ENCODE results near the gene VPS18.

The VPS18 gene

DNA sequence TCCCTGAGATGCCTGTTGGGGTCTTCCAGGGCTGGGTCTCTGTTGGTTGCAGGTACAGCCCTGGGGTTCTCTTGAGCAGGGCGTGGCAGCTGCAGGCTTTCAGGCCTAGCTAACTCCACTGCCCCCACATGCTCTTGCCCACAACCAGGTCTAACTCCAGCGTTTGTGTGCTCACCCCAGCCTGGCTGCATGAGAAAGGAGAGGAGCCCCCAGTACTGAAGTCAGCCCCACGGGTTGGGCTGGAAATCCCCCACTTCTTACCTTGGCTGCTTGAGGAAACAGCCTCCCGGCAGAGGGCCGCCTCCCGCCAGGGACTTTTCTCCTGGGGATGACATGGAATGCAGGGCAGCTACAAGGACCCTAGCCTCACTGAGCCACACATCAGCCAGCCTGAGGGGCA lies 18.2 kb downstream of the VPS18 start:
- Histone ChIP-seq H4K20me1 (ENCODE audit: low read depth, low read length) (no peaks in the 10 kb centered on the region), H3K9me2 (replicated peaks; ENCODE audit: insufficient read depth, low read length) (no peaks in the 10 kb centered on the region), H3K79me2 (ENCODE audit: insufficient read depth, low read length) (no peaks in the 10 kb centered on the region), H3K27ac (ENCODE audit: low read depth, low read length) (no peak overlapping the region), H3K4me2 (ENCODE audit: low read depth, low read length, poor library complexity, severe bottlenecking) (no peak overlapping the region), H3K4me3 (ENCODE audit: insufficient read depth, low read length, poor library complexity, severe bottlenecking) (no peak overlapping the region), H2AFZ (ENCODE audit: low read depth, low read length, severe bottlenecking) (no peak overlapping the region), H3K9me3 (ENCODE audit: insufficient read depth, low read length) (no peaks in the 10 kb centered on the region), H3F3A (ENCODE audit: insufficient read depth) (no peaks in the 10 kb centered on the region), H3K27me3 (ENCODE audit: low read length) (no peaks in the 10 kb centered on the region), H3K36me3 (ENCODE audit: low read length) (no peaks in the 10 kb centered on the region), H3K9ac (ENCODE audit: low read length) (no peak overlapping the region)
- TF ChIP-seq, protein P1, sequence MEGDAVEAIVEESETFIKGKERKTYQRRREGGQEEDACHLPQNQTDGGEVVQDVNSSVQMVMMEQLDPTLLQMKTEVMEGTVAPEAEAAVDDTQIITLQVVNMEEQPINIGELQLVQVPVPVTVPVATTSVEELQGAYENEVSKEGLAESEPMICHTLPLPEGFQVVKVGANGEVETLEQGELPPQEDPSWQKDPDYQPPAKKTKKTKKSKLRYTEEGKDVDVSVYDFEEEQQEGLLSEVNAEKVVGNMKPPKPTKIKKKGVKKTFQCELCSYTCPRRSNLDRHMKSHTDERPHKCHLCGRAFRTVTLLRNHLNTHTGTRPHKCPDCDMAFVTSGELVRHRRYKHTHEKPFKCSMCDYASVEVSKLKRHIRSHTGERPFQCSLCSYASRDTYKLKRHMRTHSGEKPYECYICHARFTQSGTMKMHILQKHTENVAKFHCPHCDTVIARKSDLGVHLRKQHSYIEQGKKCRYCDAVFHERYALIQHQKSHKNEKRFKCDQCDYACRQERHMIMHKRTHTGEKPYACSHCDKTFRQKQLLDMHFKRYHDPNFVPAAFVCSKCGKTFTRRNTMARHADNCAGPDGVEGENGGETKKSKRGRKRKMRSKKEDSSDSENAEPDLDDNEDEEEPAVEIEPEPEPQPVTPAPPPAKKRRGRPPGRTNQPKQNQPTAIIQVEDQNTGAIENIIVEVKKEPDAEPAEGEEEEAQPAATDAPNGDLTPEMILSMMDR (IDR thresholded peaks at IDR 0.05; ENCODE audit: insufficient read depth, low read length, poor library complexity, severe bottlenecking) = no peak

GRCh38 chr15:40914013-40914412 lies 19.8 kb downstream of the VPS18 start:
- H3K27ac ChIP-seq (ENCODE audit: low read depth, low read length) = no peak overlapping the region
- TF ChIP-seq EZH2phosphoT487 (conservative IDR thresholded peaks at IDR 0.05; ENCODE audit: low read length) = no peak
- TF ChIP-seq, protein P1 (IDR thresholded peaks at IDR 0.05; ENCODE audit: insufficient read depth, low read length, poor library complexity, severe bottlenecking) = no peak
- no peaks in the 10 kb centered on the region for H3K79me2 ChIP-seq (ENCODE audit: insufficient read depth, low read length)
- H3K36me3 ChIP-seq (ENCODE audit: low read length) = no peaks in the 10 kb centered on the region
- no peaks in the 10 kb centered on the region for H3K9me3 ChIP-seq (ENCODE audit: insufficient read depth, low read length)
- no peak overlapping the region for H3K4me3 ChIP-seq (ENCODE audit: insufficient read depth, low read length, poor library complexity, severe bottlenecking)
- H3F3A ChIP-seq (ENCODE audit: insufficient read depth) = no peaks in the 10 kb centered on the region
- H2AFZ ChIP-seq (ENCODE audit: low read depth, low read length, severe bottlenecking) = no peak overlapping the region
- no peaks in the 10 kb centered on the region for H3K27me3 ChIP-seq (ENCODE audit: low read length)
- H3K4me2 ChIP-seq (ENCODE audit: low read depth, low read length, poor library complexity, severe bottlenecking) = no peak overlapping the region
- no peaks in the 10 kb centered on the region for H4K20me1 ChIP-seq (ENCODE audit: low read depth, low read length)
- H3K9me2 ChIP-seq (replicated peaks; ENCODE audit: insufficient read depth, low read length) = no peaks in the 10 kb centered on the region
- no peak overlapping the region for H3K9ac ChIP-seq (ENCODE audit: low read length)

DNA sequence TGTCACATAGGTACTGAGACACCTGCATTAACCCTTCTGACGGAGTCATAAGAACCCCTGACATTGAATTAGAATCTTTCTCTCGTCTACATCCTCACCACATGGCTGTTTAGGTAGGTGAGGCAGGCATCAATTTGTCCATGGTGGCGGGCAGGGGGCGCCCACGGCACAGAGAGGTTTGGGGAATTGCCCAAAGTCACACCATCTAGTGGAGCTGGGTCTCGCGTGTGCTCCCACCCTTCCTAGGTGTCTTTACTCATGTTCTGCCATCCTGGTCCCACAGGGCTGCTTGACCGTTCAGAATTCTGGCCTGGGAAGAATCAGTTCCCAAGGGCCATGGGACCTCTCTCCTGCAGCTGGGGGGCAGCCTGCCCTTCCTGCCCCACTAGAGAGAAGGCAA lies 20.2 kb downstream of the VPS18 start:
- Histone ChIP-seq H3K27me3 (ENCODE audit: low read length) (no peaks in the 10 kb centered on the region), H4K20me1 (ENCODE audit: low read depth, low read length) (no peaks in the 10 kb centered on the region), H3F3A (ENCODE audit: insufficient read depth) (no peaks in the 10 kb centered on the region), H2AFZ (ENCODE audit: low read depth, low read length, severe bottlenecking) (no peak overlapping the region), H3K4me3 (ENCODE audit: insufficient read depth, low read length, poor library complexity, severe bottlenecking) (no peak overlapping the region), H3K27ac (ENCODE audit: low read depth, low read length) (no peak overlapping the region), H3K9me2 (replicated peaks; ENCODE audit: insufficient read depth, low read length) (no peaks in the 10 kb centered on the region), H3K9me3 (ENCODE audit: insufficient read depth, low read length) (no peaks in the 10 kb centered on the region), H3K79me2 (ENCODE audit: insufficient read depth, low read length) (no peaks in the 10 kb centered on the region), H3K36me3 (ENCODE audit: low read length) (no peaks in the 10 kb centered on the region), H3K4me2 (ENCODE audit: low read depth, low read length, poor library complexity, severe bottlenecking) (no peak overlapping the region), H3K9ac (ENCODE audit: low read length) (no peak overlapping the region)
- no peak for TF ChIP-seq EZH2phosphoT487 (conservative IDR thresholded peaks at IDR 0.05; ENCODE audit: low read length)
- TF ChIP-seq, protein P1 (IDR thresholded peaks at IDR 0.05; ENCODE audit: insufficient read depth, low read length, poor library complexity, severe bottlenecking) = peak; percentile 58
